Measurements from ENCODE around the gene HLTF.
A peak's percentile ranks its signal among the peaks of the same experiment; 100 is the strongest.

Gene HLTF

GRCh38 chr3:148998297-148998696, 88.0 kb downstream of the HLTF start:
- Histone ChIP-seq H3K27me3 (replicated peaks in 2 of 5; ENCODE audit: control insufficient read depth in 4 of 5, insufficient read depth in 5 of 5, low read length in 4 of 5) (no peaks in the 10 kb centered on the region), H3K4me1 (ENCODE audit: control extremely low read depth in 1 of 4, control insufficient read depth in 4 of 4, insufficient read depth in 4 of 4, low read length in 3 of 4) (peaks cover 0 to 15% (median 5%) of the 10 kb centered on the region in 4 experiments), H3K9me3 (ENCODE audit: control extremely low read depth in 1 of 5, control insufficient read depth in 4 of 5, insufficient read depth in 2 of 5, low read depth in 1 of 5, low read length in 4 of 5) (no peaks in the 10 kb centered on the region), H3K4me3 (ENCODE audit: control insufficient read depth in 1 of 7, extremely low read depth in 1 of 7, insufficient read depth in 4 of 7, low read depth in 2 of 7, low read length in 6 of 7) (no peak overlapping the region), H3K36me3 (ENCODE audit: control insufficient read depth in 4 of 4, insufficient read depth in 4 of 4, low read length in 3 of 4) (peaks cover 2 to 48% (median 31%) of the 10 kb centered on the region in 4 experiments), H3K27ac (ENCODE audit: insufficient read depth in 1 of 2, low read depth in 1 of 2, low read length in 2 of 2, poor library complexity in 1 of 2, severe bottlenecking in 2 of 2) (no peak overlapping the region)
- ChIA-PET POLR2A (no interaction called here), CTCF (interaction anchor here (1.0 to 1.5 kb wide), 3 partner anchors 44 to 99 kb away, joined by 3 to 4 read pairs (median 3); no protein-coding TSS in a partner anchor)
- 100% methylated on average over 5 of the region's 5 CpGs for WGBS (ENCODE audit: insufficient coverage)
- no peak for DNase-seq

- peaks cover 2 to 48% (median 31%) of the 10 kb centered on the region in 4 experiments for H3K36me3 ChIP-seq (ENCODE audit: control insufficient read depth in 4 of 4, insufficient read depth in 4 of 4, low read length in 3 of 4)
- H3K9me3 ChIP-seq (ENCODE audit: control extremely low read depth in 1 of 5, control insufficient read depth in 4 of 5, insufficient read depth in 2 of 5, low read depth in 1 of 5, low read length in 4 of 5): no peaks in the 10 kb centered on the region
- peaks cover 2 to 15% (median 8%) of the 10 kb centered on the region in 4 experiments for H3K4me1 ChIP-seq (ENCODE audit: control extremely low read depth in 1 of 4, control insufficient read depth in 4 of 4, insufficient read depth in 4 of 4, low read length in 3 of 4)
- DNase-seq: no peak
- H3K27ac ChIP-seq (ENCODE audit: insufficient read depth in 1 of 2, low read depth in 1 of 2, low read length in 2 of 2, poor library complexity in 1 of 2, severe bottlenecking in 2 of 2): no peak overlapping the region
- ChIA-PET CTCF (interaction anchor here (1.0 kb wide), 1 partner anchor 45 kb away, joined by 4 read pairs; no protein-coding TSS in a partner anchor), POLR2A (no interaction called here)
- WGBS (ENCODE audit: insufficient coverage): no CpG with 5 or more reads among the region's 1 CpG
- no peaks in the 10 kb centered on the region for H3K27me3 ChIP-seq (replicated peaks in 2 of 5; ENCODE audit: control insufficient read depth in 4 of 5, insufficient read depth in 5 of 5, low read length in 4 of 5)
- H3K4me3 ChIP-seq (ENCODE audit: control insufficient read depth in 1 of 7, extremely low read depth in 1 of 7, insufficient read depth in 4 of 7, low read depth in 2 of 7, low read length in 6 of 7): no peak overlapping the region
These were observed 88.7 kb downstream of the HLTF start for GRCh38 chr3:148997623-148998022.

GRCh38 chr3:148992635-148993255, 93.6 kb downstream of the HLTF start:
- Histone ChIP-seq H3K4me1 (ENCODE audit: control extremely low read depth in 1 of 4, control insufficient read depth in 4 of 4, insufficient read depth in 4 of 4, low read length in 3 of 4) (peaks cover 11 to 28% (median 17%) of the 10 kb centered on the region in 4 experiments), H3K9me3 (ENCODE audit: control extremely low read depth in 1 of 5, control insufficient read depth in 4 of 5, insufficient read depth in 2 of 5, low read depth in 1 of 5, low read length in 4 of 5) (no peaks in the 10 kb centered on the region), H3K27ac (ENCODE audit: insufficient read depth in 1 of 2, low read depth in 1 of 2, low read length in 2 of 2, poor library complexity in 1 of 2, severe bottlenecking in 2 of 2) (peak overlapping the region in 1 of 2 experiments; percentile 75), H3K27me3 (replicated peaks in 2 of 5; ENCODE audit: control insufficient read depth in 4 of 5, insufficient read depth in 5 of 5, low read length in 4 of 5) (no peaks in the 10 kb centered on the region), H3K4me3 (ENCODE audit: control insufficient read depth in 1 of 7, extremely low read depth in 1 of 7, insufficient read depth in 4 of 7, low read depth in 2 of 7, low read length in 6 of 7) (peak overlapping the region in 5 of 7 experiments; percentile 78 to 84 (median 82)), H3K36me3 (ENCODE audit: control insufficient read depth in 4 of 4, insufficient read depth in 4 of 4, low read length in 3 of 4) (peaks cover 2 to 32% (median 19%) of the 10 kb centered on the region in 4 experiments)
- 86% methylated on average over 6 of the region's 10 CpGs for WGBS (ENCODE audit: insufficient coverage)
- DNase-seq: no peak
- CTCF ChIA-PET: interaction anchor here (1.0 to 1.5 kb wide), 6 partner anchors 9 to 38 kb away, joined by 3 to 7 read pairs (median 4); no protein-coding TSS in a partner anchor
- POLR2A ChIA-PET: no interaction called here

GRCh38 chr3:148992027-148992634, 94.2 kb downstream of the HLTF start:
- 3% methylated on average over 34 of the region's 34 CpGs for WGBS (ENCODE audit: insufficient coverage)
- POLR2A ChIA-PET: interaction anchor here (0.5 kb wide), 1 partner anchor 17 kb away, joined by 4 read pairs; no protein-coding TSS in a partner anchor
- CTCF ChIA-PET: interaction anchor here (0.5 to 1.2 kb wide), 6 partner anchors 9 to 73 kb away, joined by 3 to 4 read pairs (median 4); no protein-coding TSS in a partner anchor
- Histone ChIP-seq H3K36me3 (ENCODE audit: control insufficient read depth in 4 of 4, insufficient read depth in 4 of 4, low read length in 3 of 4) (peaks cover 2 to 27% (median 16%) of the 10 kb centered on the region in 4 experiments), H3K27ac (ENCODE audit: insufficient read depth in 1 of 2, low read depth in 1 of 2, low read length in 2 of 2, poor library complexity in 1 of 2, severe bottlenecking in 2 of 2) (peak overlapping the region in 1 of 2 experiments; percentile 75), H3K4me1 (ENCODE audit: control extremely low read depth in 1 of 4, control insufficient read depth in 4 of 4, insufficient read depth in 4 of 4, low read length in 3 of 4) (peaks cover 11 to 28% (median 17%) of the 10 kb centered on the region in 4 experiments), H3K27me3 (replicated peaks in 2 of 5; ENCODE audit: control insufficient read depth in 4 of 5, insufficient read depth in 5 of 5, low read length in 4 of 5) (no peaks in the 10 kb centered on the region), H3K4me3 (ENCODE audit: control insufficient read depth in 1 of 7, extremely low read depth in 1 of 7, insufficient read depth in 4 of 7, low read depth in 2 of 7, low read length in 6 of 7) (peak overlapping the region; percentile 67 to 99 (median 82)), H3K9me3 (ENCODE audit: control extremely low read depth in 1 of 5, control insufficient read depth in 4 of 5, insufficient read depth in 2 of 5, low read depth in 1 of 5, low read length in 4 of 5) (no peaks in the 10 kb centered on the region)
- DNase-seq: peak; percentile 38 to 60 (median 44)

GRCh38 chr3:148991219-148992026, 94.9 kb downstream of the HLTF start, which contains the start of gene GYG1:
Gene GYG1 (plus strand): TSS chr3:148991540. CDS start chr3:148991641, 101 bp downstream.
- Histone ChIP-seq H3K4me3 (ENCODE audit: control insufficient read depth in 1 of 7, extremely low read depth in 1 of 7, insufficient read depth in 4 of 7, low read depth in 2 of 7, low read length in 6 of 7) (peak within 1 kb of the TSS; percentile 67 to 99 (median 82)), H3K27ac (ENCODE audit: insufficient read depth in 1 of 2, low read depth in 1 of 2, low read length in 2 of 2, poor library complexity in 1 of 2, severe bottlenecking in 2 of 2) (peak within 1 kb of the TSS in 1 of 2 experiments; percentile 75), H3K36me3 (ENCODE audit: control insufficient read depth in 4 of 4, insufficient read depth in 4 of 4, low read length in 3 of 4) (peaks cover 2 to 22% (median 11%) of the 10 kb centered on the region in 4 experiments), H3K27me3 (replicated peaks in 2 of 5; ENCODE audit: control insufficient read depth in 4 of 5, insufficient read depth in 5 of 5, low read length in 4 of 5) (no peaks in the 10 kb centered on the region), H3K4me1 (ENCODE audit: control extremely low read depth in 1 of 4, control insufficient read depth in 4 of 4, insufficient read depth in 4 of 4, low read length in 3 of 4) (peaks cover 11 to 28% (median 17%) of the 10 kb centered on the region in 4 experiments), H3K9me3 (ENCODE audit: control extremely low read depth in 1 of 5, control insufficient read depth in 4 of 5, insufficient read depth in 2 of 5, low read depth in 1 of 5, low read length in 4 of 5) (no peaks in the 10 kb centered on the region)
- ChIA-PET POLR2A (interaction anchor here (0.5 kb wide), 1 partner anchor 18 kb away, joined by 4 read pairs; no protein-coding TSS in a partner anchor), CTCF (interaction anchor here (0.5 to 1.2 kb wide), 7 partner anchors 8 to 74 kb away, joined by 3 to 4 read pairs (median 4); no protein-coding TSS in a partner anchor)
- 0% methylated on average over 62 of the region's 91 CpGs for whole genome bisulfite sequencing (ENCODE audit: insufficient coverage)
- peak; percentile 84 to 93 (median 91) for DNase-seq

GRCh38 chr3:148990236-148990635, 96.1 kb downstream of the HLTF start:
- CTCF ChIA-PET: interaction anchor here (0.9 to 2.5 kb wide), 5 partner anchors 9 to 36 kb away, joined by 3 to 12 read pairs (median 4); no protein-coding TSS in a partner anchor
- Histone ChIP-seq H3K4me3 (ENCODE audit: control insufficient read depth in 1 of 7, extremely low read depth in 1 of 7, insufficient read depth in 4 of 7, low read depth in 2 of 7, low read length in 6 of 7) (peak overlapping the region in 5 of 7 experiments; percentile 15 to 84 (median 82)), H3K36me3 (ENCODE audit: control insufficient read depth in 4 of 4, insufficient read depth in 4 of 4, low read length in 3 of 4) (peaks cover 0 to 10% (median 4%) of the 10 kb centered on the region in 4 experiments), H3K27ac (ENCODE audit: insufficient read depth in 1 of 2, low read depth in 1 of 2, low read length in 2 of 2, poor library complexity in 1 of 2, severe bottlenecking in 2 of 2) (no peak overlapping the region), H3K9me3 (ENCODE audit: control extremely low read depth in 1 of 5, control insufficient read depth in 4 of 5, insufficient read depth in 2 of 5, low read depth in 1 of 5, low read length in 4 of 5) (no peaks in the 10 kb centered on the region), H3K27me3 (replicated peaks in 2 of 5; ENCODE audit: control insufficient read depth in 4 of 5, insufficient read depth in 5 of 5, low read length in 4 of 5) (no peaks in the 10 kb centered on the region), H3K4me1 (ENCODE audit: control extremely low read depth in 1 of 4, control insufficient read depth in 4 of 4, insufficient read depth in 4 of 4, low read length in 3 of 4) (peaks cover 11 to 28% (median 17%) of the 10 kb centered on the region in 4 experiments)
- peak in 2 of 3 donors; percentile 18 to 44 for DNase-seq
- POLR2A ChIA-PET: no interaction called here
- 100% methylated on average over 1 of the region's 4 CpGs for WGBS (ENCODE audit: insufficient coverage)
